ENCODE measurements around the gene EMCN. TPM values are rescaled to one million over a fixed set of nuclear protein-coding genes. Genes with fewer than 3 reads are reported as not detected.

Gene EMCN
- total and polyA plus RNA-seq, 11 donors: 14.9 to 52.6 (median 27.4) TPM

DNA sequence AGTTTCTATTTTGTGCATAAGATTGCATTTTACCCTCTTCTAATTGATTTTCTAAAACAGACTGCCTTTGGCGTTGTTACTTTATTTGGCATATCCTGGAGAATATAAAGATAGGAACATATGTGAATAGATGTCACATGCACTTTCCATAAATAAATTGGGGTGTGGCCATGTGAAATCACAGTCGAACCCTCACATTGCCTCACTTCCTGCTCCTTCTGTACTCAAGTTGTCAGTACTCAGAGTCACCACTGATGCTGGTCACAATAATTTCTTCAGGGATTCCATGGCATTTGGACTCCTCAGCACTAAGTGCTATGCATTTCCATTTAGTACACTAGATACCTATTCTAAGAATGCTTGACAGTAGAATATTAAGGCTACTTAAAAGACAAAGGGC lies 1.4 kb upstream of the EMCN start:
- H3K36me3 ChIP-seq: no peaks in the 10 kb centered on the region
- DNase-seq (peak in 1 of 5 donors; percentile 13), ATAC-seq (peak in 2 of 4 donors; percentile 50 to 62)
- no peak overlapping the region for H3K4me3 ChIP-seq
- peaks cover 0 to 2% (median 0%) of the 10 kb centered on the region in 12 donors for H3K9me3 ChIP-seq
- no peaks in the 10 kb centered on the region for H3K27me3 ChIP-seq
- H3K4me1 ChIP-seq: peaks cover 0 to 14% (median 0%) of the 10 kb centered on the region in 12 donors
- peak overlapping the region in 9 of 12 donors; percentile 52 to 87 (median 77) for H3K27ac ChIP-seq
- intact Hi-C loops (cut with DNase I): loop anchor here in 6 of 10 donors (5.0 to 10.0 kb wide), 6 partner anchors 97 to 218 kb away; no protein-coding TSS in a partner anchor
- whole genome bisulfite sequencing, 4 donors: 10 to 22% (median 11%) methylated on average over 2 of the region's 2 CpGs
- TF ChIP-seq CTCF (IDR thresholded peaks at IDR 0.05): no peak
- no peak for TF ChIP-seq POLR2A (IDR thresholded peaks at IDR 0.05)

DNA sequence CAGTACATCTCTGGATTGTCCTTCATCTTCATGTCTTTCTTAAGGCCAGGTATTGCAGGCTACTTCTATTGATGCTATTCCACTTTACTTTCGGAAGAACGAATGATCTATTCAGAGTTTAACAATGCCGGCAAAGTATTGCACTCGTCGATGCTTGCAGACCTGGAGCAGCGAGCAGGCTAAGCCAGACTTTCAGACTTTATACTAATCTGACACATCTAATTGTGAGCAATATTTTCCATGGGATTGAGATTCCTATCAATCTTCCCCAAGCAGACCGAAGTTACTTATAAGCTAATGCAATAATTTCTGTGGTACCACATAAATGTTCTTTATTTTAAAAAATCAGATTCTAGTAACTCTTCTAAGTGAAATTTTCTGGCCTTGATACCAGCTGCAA lies 1.6 kb downstream of the EMCN start:
- Histone ChIP-seq H3K9me3 (no peaks in the 10 kb centered on the region), H3K4me1 (peaks cover 0 to 16% (median 2%) of the 10 kb centered on the region in 12 donors), H3K36me3 (no peaks in the 10 kb centered on the region), H3K27ac (peak overlapping the region; percentile 28 to 87 (median 77)), H3K4me3 (peak overlapping the region; percentile 0 to 65 (median 52)), H3K27me3 (no peaks in the 10 kb centered on the region)
- 52 to 70% (median 60%) methylated on average over 7 of the region's 7 CpGs for WGBS, 4 donors
- intact Hi-C loops (cut with DNase I): loop anchor here in 6 of 10 donors (5.0 to 10.0 kb wide), 6 partner anchors 94 to 221 kb away; no protein-coding TSS in a partner anchor
- TF ChIP-seq POLR2A (IDR thresholded peaks at IDR 0.05) (no peak), CTCF (IDR thresholded peaks at IDR 0.05) (no peak)
- ATAC-seq (no peak), DNase-seq (no peak)

GRCh38 chr4:100511896-100512295 lies 5.9 kb downstream of the EMCN start:
- TF ChIP-seq CTCF (IDR thresholded peaks at IDR 0.05): no peak
- no peak for TF ChIP-seq POLR2A (IDR thresholded peaks at IDR 0.05)
- DNase-seq (no peak), ATAC-seq (no peak)
- H3K4me3 ChIP-seq: peak overlapping the region in 7 of 12 donors; percentile 5 to 59 (median 20)
- intact Hi-C loops (cut with DNase I): loop anchor here in 3 of 10 donors (10.0 kb wide), 2 partner anchors 143 to 223 kb away; no protein-coding TSS in a partner anchor
- H3K4me1 ChIP-seq: peaks cover 0 to 12% (median 0%) of the 10 kb centered on the region in 12 donors
- H3K9me3 ChIP-seq: no peaks in the 10 kb centered on the region
- WGBS, 4 donors: 46 to 57% (median 51%) methylated on average over 5 of the region's 5 CpGs
- no peaks in the 10 kb centered on the region for H3K27me3 ChIP-seq
- H3K27ac ChIP-seq: peak overlapping the region in 1 of 12 donors; percentile 2
- no peaks in the 10 kb centered on the region for H3K36me3 ChIP-seq

DNA sequence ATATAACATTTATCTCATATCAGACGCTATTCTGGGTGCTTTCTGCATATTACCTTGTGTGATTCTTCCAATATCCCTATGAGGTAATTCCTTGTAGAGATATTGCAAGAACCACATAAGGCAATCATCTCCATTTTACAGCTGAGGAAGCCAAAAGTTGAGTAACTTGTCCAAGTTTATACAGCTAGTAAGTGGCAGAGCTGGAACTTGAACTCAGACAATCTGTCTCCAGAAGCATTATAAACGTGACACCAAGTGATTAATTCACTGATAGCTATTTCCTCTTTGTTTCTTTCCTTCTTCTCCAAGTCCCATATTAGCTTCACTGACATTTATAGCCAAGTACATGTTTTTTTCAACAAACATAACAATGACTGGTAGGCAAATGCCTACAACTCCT lies 7.3 kb downstream of the EMCN start:
- Histone ChIP-seq H3K27ac (peak overlapping the region in 1 of 12 donors; percentile 10), H3K36me3 (no peaks in the 10 kb centered on the region), H3K4me3 (peak overlapping the region in 2 of 12 donors; percentile 2 to 8), H3K27me3 (no peaks in the 10 kb centered on the region), H3K9me3 (no peaks in the 10 kb centered on the region), H3K4me1 (peaks cover 0 to 12% (median 0%) of the 10 kb centered on the region in 12 donors)
- DNase-seq (no peak), ATAC-seq (no peak)
- WGBS, 4 donors: 31 to 48% (median 34%) methylated on average over 2 of the region's 2 CpGs
- intact Hi-C loops (cut with DNase I): loop anchor here in 3 of 10 donors (10.0 kb wide), 2 partner anchors 144 to 224 kb away; no protein-coding TSS in a partner anchor
- TF ChIP-seq CTCF (IDR thresholded peaks at IDR 0.05) (no peak), POLR2A (IDR thresholded peaks at IDR 0.05) (no peak)
